MM.1S (cell line): ENCODE data around the gene PTPN3.

Source experiments
- EZH2 ChIP-seq: fragments of 300-600 bp; sonication (generic); optimal IDR thresholded peaks from 2 replicates; pipeline ENCODE3; 2017; ENCODE audit warnings: low read depth, mild to moderate bottlenecking, antibody characterized with exemption, low read length, mixed read lengths
- EZH2phosphoT487 ChIP-seq: fragments of 300-600 bp; sonication (generic); IDR thresholded peaks from 2 replicates; pipeline ENCODE4 v1.6.1; 2018; ENCODE audit warnings: antibody characterized with exemption, low read length
- TF ChIP-seq, protein P1 (sequence below): fragments of 300-600 bp; sonication (generic); IDR thresholded peaks from 2 replicates; pipeline ENCODE4 v1.5.1; 2016; ENCODE audit warnings: antibody characterized with exemption, low read length, mixed read lengths

DNA sequence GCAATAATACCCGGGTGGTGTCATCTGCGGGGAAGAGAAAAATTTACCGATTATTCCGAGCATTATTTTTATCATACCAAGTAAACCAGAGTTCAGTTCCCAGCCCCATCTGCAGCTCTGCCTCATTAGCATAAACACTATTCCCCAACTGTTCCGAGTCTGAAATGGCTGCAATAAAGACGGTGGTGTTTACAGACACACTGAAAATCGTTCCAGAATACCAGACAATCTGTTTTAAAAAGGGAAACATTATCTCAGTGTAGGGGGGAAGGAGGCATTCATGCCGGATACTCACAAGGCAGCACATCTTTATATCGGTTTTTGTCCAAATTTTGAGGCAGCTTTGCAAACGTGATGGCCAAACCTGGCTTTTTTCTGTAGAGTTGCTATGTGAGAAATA is 106.9 kb downstream of the PTPN3 start:
- TF ChIP-seq, protein P1, sequence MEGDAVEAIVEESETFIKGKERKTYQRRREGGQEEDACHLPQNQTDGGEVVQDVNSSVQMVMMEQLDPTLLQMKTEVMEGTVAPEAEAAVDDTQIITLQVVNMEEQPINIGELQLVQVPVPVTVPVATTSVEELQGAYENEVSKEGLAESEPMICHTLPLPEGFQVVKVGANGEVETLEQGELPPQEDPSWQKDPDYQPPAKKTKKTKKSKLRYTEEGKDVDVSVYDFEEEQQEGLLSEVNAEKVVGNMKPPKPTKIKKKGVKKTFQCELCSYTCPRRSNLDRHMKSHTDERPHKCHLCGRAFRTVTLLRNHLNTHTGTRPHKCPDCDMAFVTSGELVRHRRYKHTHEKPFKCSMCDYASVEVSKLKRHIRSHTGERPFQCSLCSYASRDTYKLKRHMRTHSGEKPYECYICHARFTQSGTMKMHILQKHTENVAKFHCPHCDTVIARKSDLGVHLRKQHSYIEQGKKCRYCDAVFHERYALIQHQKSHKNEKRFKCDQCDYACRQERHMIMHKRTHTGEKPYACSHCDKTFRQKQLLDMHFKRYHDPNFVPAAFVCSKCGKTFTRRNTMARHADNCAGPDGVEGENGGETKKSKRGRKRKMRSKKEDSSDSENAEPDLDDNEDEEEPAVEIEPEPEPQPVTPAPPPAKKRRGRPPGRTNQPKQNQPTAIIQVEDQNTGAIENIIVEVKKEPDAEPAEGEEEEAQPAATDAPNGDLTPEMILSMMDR = no peak
- TF ChIP-seq EZH2 = no peak
- TF ChIP-seq EZH2phosphoT487 = no peak
